SK-N-SH (cell line): ENCODE measurements around the gene ATF4.

Experiments used
- CTCF ChIP-seq: fragments of 200-600 bp; sonication (generic); IDR thresholded peaks from 2 replicates; pipeline ENCODE4 v1.6.1; 2017; ENCODE audit warnings: antibody characterized with exemption, mild to moderate bottlenecking, moderate library complexity
- EP300 ChIP-seq, 2 experiments: IDR thresholded peaks; 2 replicates each; pipeline versions ENCODE4 v1.4.0 to v1.6.1; 2012; ENCODE audit warnings: borderline replicate concordance in 1 of 2, low read depth in 1 of 2, low read length in 1 of 2
- EZH2phosphoT487 ChIP-seq: fragments of 200-600 bp; sonication (generic); IDR thresholded peaks from 2 replicates; pipeline ENCODE4 v1.6.1; 2017; ENCODE audit warnings: low read depth, mixed run types, mild to moderate bottlenecking, antibody characterized with exemption, moderate library complexity, borderline replicate concordance
- GABPA ChIP-seq: IDR thresholded peaks from 2 replicates; pipeline ENCODE4 v1.4.0; 2012; ENCODE audit warnings: low read depth, mild to moderate bottlenecking
- MAX ChIP-seq: IDR thresholded peaks from 2 replicates; pipeline ENCODE4 v1.4.0; 2012; ENCODE audit warnings: low read depth
- PBX3 ChIP-seq: IDR thresholded peaks from 2 replicates; pipeline ENCODE4; 2012
- POLR2AphosphoS5 ChIP-seq: IDR thresholded peaks from 2 replicates; pipeline ENCODE4 v1.6.1; 2012; ENCODE audit warnings: low read depth, low read length
- RAD21 ChIP-seq: IDR thresholded peaks from 2 replicates; pipeline ENCODE4 v1.6.1; 2012; ENCODE audit warnings: mild to moderate bottlenecking, low read length
- REST ChIP-seq: IDR thresholded peaks from 2 replicates; pipeline ENCODE4 v1.6.1; 2012; ENCODE audit warnings: mild to moderate bottlenecking, low read depth, low read length, moderate library complexity
- TAF1 ChIP-seq: IDR thresholded peaks from 2 replicates; pipeline ENCODE4 v1.6.1; 2012; ENCODE audit warnings: low read depth, mild to moderate bottlenecking, low read length, moderate library complexity, borderline replicate concordance
- USF1 ChIP-seq: IDR thresholded peaks from 2 replicates; pipeline ENCODE4 v1.4.0; 2012; ENCODE audit warnings: low read depth, borderline replicate concordance
- USF2 ChIP-seq: fragments of 150-350 bp; IDR thresholded peaks from 2 replicates; pipeline ENCODE4 v1.6.1; 2017; ENCODE audit warnings: antibody characterized with exemption, low read length, low read depth, borderline replicate concordance

GRCh38 chr22:39565414-39565944, 45.1 kb downstream of the ATF4 start:
- TF ChIP-seq CTCF (no peak), POLR2AphosphoS5 (no peak), RAD21 (no peak), REST (no peak), PBX3 (no peak), TAF1 (no peak), MAX (no peak), USF2 (no peak), GABPA (no peak), EZH2phosphoT487 (no peak), USF1 (no peak), EP300 (IDR thresholded peaks at IDR 0.05; ENCODE audit: borderline replicate concordance in 1 of 2, low read depth in 1 of 2, low read length in 1 of 2) (no peak)
